ENCODE data around the gene GATA1.

GATA1 gene

GRCh38 chrX:48787505-48788443 lies 1.4 kb downstream of the GATA1 start:
- no peak for ATAC-seq
- no peak for TF ChIP-seq ZNF8 (CRISPR knock-in tag; IDR thresholded peaks at IDR 0.05)
- no peak for TF ChIP-seq PPARA (CRISPR knock-in tag; IDR thresholded peaks at IDR 0.05; ENCODE audit: borderline replicate concordance)
- no peak for TF ChIP-seq CREB5 (CRISPR knock-in tag; IDR thresholded peaks at IDR 0.05; ENCODE audit: low read depth)
- TF ChIP-seq BACH2 (CRISPR knock-in tag; IDR thresholded peaks at IDR 0.05; ENCODE audit: borderline replicate concordance), result no peak
- no peak for TF ChIP-seq ARNTL (CRISPR knock-in tag; IDR thresholded peaks at IDR 0.05; ENCODE audit: borderline replicate concordance, low read depth)
- TF ChIP-seq RARB (CRISPR knock-in tag; IDR thresholded peaks at IDR 0.05), result no peak

GRCh38 chrX:48789366-48790220 lies 3.2 kb downstream of the GATA1 start:
- ATAC-seq, result no peak
- TF ChIP-seq PPARA (CRISPR knock-in tag; IDR thresholded peaks at IDR 0.05; ENCODE audit: borderline replicate concordance) (no peak), OSR1 (CRISPR knock-in tag; IDR thresholded peaks at IDR 0.05) (no peak), BACH2 (CRISPR knock-in tag; IDR thresholded peaks at IDR 0.05; ENCODE audit: borderline replicate concordance) (no peak), ZFP3 (CRISPR knock-in tag; IDR thresholded peaks at IDR 0.05) (no peak), GLIS3 (CRISPR knock-in tag; IDR thresholded peaks at IDR 0.05) (no peak), ZNF8 (CRISPR knock-in tag; IDR thresholded peaks at IDR 0.05) (no peak), ZNF565 (CRISPR knock-in tag; conservative IDR thresholded peaks at IDR 0.05; ENCODE audit: low read depth) (no peak), SNAI2 (CRISPR knock-in tag; IDR thresholded peaks at IDR 0.05) (no peak), POU6F1 (CRISPR knock-in tag; IDR thresholded peaks at IDR 0.05; ENCODE audit: borderline replicate concordance, low read depth) (no peak), TOX (CRISPR knock-in tag; IDR thresholded peaks at IDR 0.05; ENCODE audit: borderline replicate concordance) (no peak), TCF4 (CRISPR knock-in tag; IDR thresholded peaks at IDR 0.05; ENCODE audit: borderline replicate concordance) (no peak), CREB5 (CRISPR knock-in tag; IDR thresholded peaks at IDR 0.05; ENCODE audit: low read depth) (no peak), ARNTL (CRISPR knock-in tag; IDR thresholded peaks at IDR 0.05; ENCODE audit: borderline replicate concordance, low read depth) (no peak), ZC3H10 (CRISPR knock-in tag; IDR thresholded peaks at IDR 0.05) (no peak), ISL1 (CRISPR knock-in tag; IDR thresholded peaks at IDR 0.05) (no peak)

GRCh38 chrX:48790477-48790876 lies 4.1 kb downstream of the GATA1 start:
- no peak for TF ChIP-seq OSR1 (CRISPR knock-in tag; IDR thresholded peaks at IDR 0.05)
- TF ChIP-seq RARB (CRISPR knock-in tag; IDR thresholded peaks at IDR 0.05), result no peak
- no peak for TF ChIP-seq ISL1 (CRISPR knock-in tag; IDR thresholded peaks at IDR 0.05)
- TF ChIP-seq ESRRG (CRISPR knock-in tag; IDR thresholded peaks at IDR 0.05), result no peak
- TF ChIP-seq TOX (CRISPR knock-in tag; IDR thresholded peaks at IDR 0.05; ENCODE audit: borderline replicate concordance), result no peak
- TF ChIP-seq PPARA (CRISPR knock-in tag; IDR thresholded peaks at IDR 0.05; ENCODE audit: borderline replicate concordance), result no peak
- TF ChIP-seq PATZ1 (CRISPR knock-in tag; IDR thresholded peaks at IDR 0.05; ENCODE audit: borderline replicate concordance), result no peak
- no peak for TF ChIP-seq GLIS3 (CRISPR knock-in tag; IDR thresholded peaks at IDR 0.05)
- no peak for TF ChIP-seq SNAI2 (CRISPR knock-in tag; IDR thresholded peaks at IDR 0.05)
- TF ChIP-seq ZC3H10 (CRISPR knock-in tag; IDR thresholded peaks at IDR 0.05), result no peak
- no peak for TF ChIP-seq TSHZ2 (CRISPR knock-in tag; IDR thresholded peaks at IDR 0.05)
- no peak for TF ChIP-seq ZFP30 (CRISPR knock-in tag; IDR thresholded peaks at IDR 0.05)
- no peak for TF ChIP-seq ZFP3 (CRISPR knock-in tag; IDR thresholded peaks at IDR 0.05)
- TF ChIP-seq BACH2 (CRISPR knock-in tag; IDR thresholded peaks at IDR 0.05; ENCODE audit: borderline replicate concordance), result no peak
- ATAC-seq, result no peak

All from SK-N-SH treated with all-trans-retinoic acid at 6 μM for 48 hours (cell line).